Measurements from ENCODE around the gene ATP1A1.

The ATP1A1 gene

DNA sequence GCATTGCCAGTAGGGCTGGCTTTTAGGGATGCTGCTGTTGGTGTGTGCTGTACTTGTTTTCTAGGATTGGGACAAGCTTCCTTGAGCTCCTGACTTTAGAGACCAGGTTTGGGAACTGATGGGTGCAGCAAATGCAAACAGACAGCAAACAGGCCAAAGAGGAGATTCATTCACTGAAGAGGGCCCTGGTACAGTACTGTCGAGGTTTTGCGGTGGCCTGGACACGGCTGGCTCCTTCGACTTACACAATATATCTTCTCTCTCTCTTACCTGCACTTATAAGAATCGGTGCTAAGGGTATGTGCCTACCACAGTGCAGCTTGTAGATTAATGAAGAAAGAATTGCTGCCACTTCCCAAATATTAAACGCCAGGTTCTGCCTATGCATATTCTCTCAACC is 44.6 kb downstream of the ATP1A1 start:
- TF ChIP-seq, protein P1, sequence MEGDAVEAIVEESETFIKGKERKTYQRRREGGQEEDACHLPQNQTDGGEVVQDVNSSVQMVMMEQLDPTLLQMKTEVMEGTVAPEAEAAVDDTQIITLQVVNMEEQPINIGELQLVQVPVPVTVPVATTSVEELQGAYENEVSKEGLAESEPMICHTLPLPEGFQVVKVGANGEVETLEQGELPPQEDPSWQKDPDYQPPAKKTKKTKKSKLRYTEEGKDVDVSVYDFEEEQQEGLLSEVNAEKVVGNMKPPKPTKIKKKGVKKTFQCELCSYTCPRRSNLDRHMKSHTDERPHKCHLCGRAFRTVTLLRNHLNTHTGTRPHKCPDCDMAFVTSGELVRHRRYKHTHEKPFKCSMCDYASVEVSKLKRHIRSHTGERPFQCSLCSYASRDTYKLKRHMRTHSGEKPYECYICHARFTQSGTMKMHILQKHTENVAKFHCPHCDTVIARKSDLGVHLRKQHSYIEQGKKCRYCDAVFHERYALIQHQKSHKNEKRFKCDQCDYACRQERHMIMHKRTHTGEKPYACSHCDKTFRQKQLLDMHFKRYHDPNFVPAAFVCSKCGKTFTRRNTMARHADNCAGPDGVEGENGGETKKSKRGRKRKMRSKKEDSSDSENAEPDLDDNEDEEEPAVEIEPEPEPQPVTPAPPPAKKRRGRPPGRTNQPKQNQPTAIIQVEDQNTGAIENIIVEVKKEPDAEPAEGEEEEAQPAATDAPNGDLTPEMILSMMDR (conservative IDR thresholded peaks at IDR 0.05; ENCODE audit: low read depth, low read length) = no peak
- DNase-seq (ENCODE audit: low read depth) = no peak
- peak overlapping the region; percentile 77 for H3K4me3 ChIP-seq (ENCODE audit: low read length)

GRCh38 chr1:116418091-116418830 is 45.2 kb downstream of the ATP1A1 start:
- peak overlapping the region; percentile 77 for H3K4me3 ChIP-seq (ENCODE audit: low read length)
- DNase-seq (ENCODE audit: low read depth) = peak; percentile 27
- TF ChIP-seq, protein P1 (conservative IDR thresholded peaks at IDR 0.05; ENCODE audit: low read depth, low read length) = no peak

DNA sequence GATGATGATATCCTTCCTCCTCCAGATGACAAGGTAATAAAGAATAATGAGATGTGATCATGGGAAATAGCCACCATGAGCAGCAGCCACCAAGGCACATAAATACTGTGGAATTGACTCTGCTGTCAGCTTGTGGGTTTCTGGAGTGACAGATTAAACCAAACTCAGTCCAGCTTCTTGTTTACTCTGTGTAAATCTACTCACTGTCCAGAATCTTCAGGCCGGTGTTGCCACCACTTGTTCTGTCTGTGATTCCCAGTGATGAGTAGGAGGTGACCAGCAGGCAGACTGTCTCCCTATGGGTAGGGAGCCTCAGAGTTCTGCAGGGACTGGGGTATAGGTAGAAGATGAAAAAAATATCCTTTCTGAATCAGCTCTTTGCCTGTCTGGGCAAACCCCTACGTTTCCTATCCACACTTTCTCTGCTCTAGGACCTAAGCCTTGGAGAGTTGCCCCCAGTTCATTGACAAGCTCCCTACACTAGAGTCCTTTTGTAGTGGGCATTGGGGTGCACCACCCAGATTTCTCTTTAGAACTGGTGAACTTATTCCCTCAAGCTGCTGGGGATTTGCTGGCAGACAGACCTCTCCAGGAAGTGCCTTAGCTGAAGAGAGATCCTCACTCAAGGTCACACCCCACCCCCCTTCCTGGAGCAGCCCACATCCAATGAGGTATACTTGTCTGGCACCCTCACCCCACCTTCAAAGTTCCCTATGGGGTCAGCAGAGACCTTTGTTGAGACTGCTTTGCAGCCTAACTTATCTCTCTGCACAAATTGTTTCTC is 47.6 kb downstream of the ATP1A1 start:
- no peak overlapping the region for H3K4me3 ChIP-seq (ENCODE audit: low read length)
- no peak for DNase-seq (ENCODE audit: low read depth)
- TF ChIP-seq, protein P1 (conservative IDR thresholded peaks at IDR 0.05; ENCODE audit: low read depth, low read length) = no peak

- no peak for DNase-seq (ENCODE audit: low read depth)
- TF ChIP-seq, protein P1 (conservative IDR thresholded peaks at IDR 0.05; ENCODE audit: low read depth, low read length) = no peak
- H3K4me3 ChIP-seq (ENCODE audit: low read length) = no peak overlapping the region
These were observed 51.4 kb downstream of the ATP1A1 start for GRCh38 chr1:116424438-116424837.

DNA sequence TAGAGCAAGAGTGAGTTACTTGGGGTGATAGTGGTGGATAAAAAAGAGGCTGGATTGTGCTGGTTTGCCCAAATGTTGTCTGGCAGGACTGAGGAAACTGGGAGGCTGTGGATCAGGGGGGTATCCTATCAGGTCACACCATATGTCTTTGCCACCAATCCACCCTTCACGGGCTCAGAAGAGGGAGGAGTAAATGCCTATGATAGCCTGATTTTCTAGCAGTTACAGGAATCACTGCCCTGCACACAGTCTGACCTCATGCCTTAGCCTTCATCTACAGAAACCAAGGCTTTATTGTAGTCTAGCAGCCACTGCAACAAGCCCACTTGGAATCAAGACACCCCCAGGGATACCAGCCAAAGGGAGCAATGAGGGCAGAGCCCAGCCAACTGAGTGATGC is 51.8 kb downstream of the ATP1A1 start:
- TF ChIP-seq, protein P1 (conservative IDR thresholded peaks at IDR 0.05; ENCODE audit: low read depth, low read length) = no peak
- no peak overlapping the region for H3K4me3 ChIP-seq (ENCODE audit: low read length)

GRCh38 chr1:116425987-116426386 is 52.9 kb downstream of the ATP1A1 start:
- no peak overlapping the region for H3K4me3 ChIP-seq (ENCODE audit: low read length)
- no peak for DNase-seq (ENCODE audit: low read depth)
- TF ChIP-seq, protein P1 (conservative IDR thresholded peaks at IDR 0.05; ENCODE audit: low read depth, low read length) = no peak

More for the DNA sequence above, 51.8 kb downstream of the ATP1A1 start:
- DNase-seq (ENCODE audit: low read depth) = no peak
